GM12891 (cell line): Measurements from ENCODE around the gene NAALADL2.

Experiments used
- DNase-seq: peaks from one replicate; pipeline ENCODE4 v3.0.0; 2011; ENCODE audit warnings: low spot score; ENCODE audit not compliant: insufficient read length
- FAIRE-seq: peaks from 2 replicates; lab custom pipeline; 2011; peaks lifted over from hg19 to GRCh38; lab: Jason Lieb, UNC
- PAX5 ChIP-seq: IDR thresholded peaks from 2 replicates; pipeline ENCODE4 v1.6.1; 2011; ENCODE audit warnings: low read length, moderate library complexity, mild to moderate bottlenecking; ENCODE audit not compliant: insufficient read depth, severe bottlenecking
- POLR2A ChIP-seq: IDR thresholded peaks from 2 replicates; pipeline ENCODE4 v1.6.1; 2011; ENCODE audit warnings: low read depth, low read length, control low read depth
- POLR2AphosphoS5 ChIP-seq: IDR thresholded peaks from 2 replicates; pipeline ENCODE4 v1.6.1; 2011; ENCODE audit warnings: low read depth, low read length, control low read depth
- POU2F2 ChIP-seq: IDR thresholded peaks from 2 replicates; pipeline ENCODE4 v1.6.1; 2011; ENCODE audit warnings: low read depth, mild to moderate bottlenecking, control low read depth, low read length, moderate library complexity
- SPI1 ChIP-seq: IDR thresholded peaks from 2 replicates; pipeline ENCODE4 v1.6.1; 2011; ENCODE audit warnings: low read depth, low read length, control low read depth
- TAF1 ChIP-seq: IDR thresholded peaks from 2 replicates; pipeline ENCODE4 v1.6.1; 2011; ENCODE audit warnings: low read depth, low read length, control low read depth

Gene NAALADL2

GRCh38 chr3:174854987-174855386 is 4.1 kb upstream of the NAALADL2 start:
- DNase-seq (no peak), FAIRE-seq (no peak)
- no peak for TF ChIP-seq PAX5
- TF ChIP-seq SPI1, result no peak
- no peak for TF ChIP-seq TAF1
- TF ChIP-seq POU2F2, result no peak
- no peak for TF ChIP-seq POLR2A
- TF ChIP-seq POLR2AphosphoS5, result no peak

- TF ChIP-seq POU2F2 (no peak), POLR2AphosphoS5 (no peak), PAX5 (no peak), POLR2A (no peak), SPI1 (no peak), TAF1 (no peak)
- FAIRE-seq (no peak), DNase-seq (no peak)
Observed at GRCh38 chr3:174857301-174857700, 1.8 kb upstream of the NAALADL2 start.

- DNase-seq (no peak), FAIRE-seq (no peak)
- TF ChIP-seq SPI1 (no peak), PAX5 (no peak), POLR2AphosphoS5 (no peak), POU2F2 (no peak), POLR2A (no peak), TAF1 (no peak)
Observed at GRCh38 chr3:174858353-174858752, 781 bp upstream of the NAALADL2 start.

GRCh38 chr3:174859756-174860155 is 622 bp downstream of the NAALADL2 start:
- DNase-seq (no peak), FAIRE-seq (no peak)

GRCh38 chr3:174862101-174862500 is 3.0 kb downstream of the NAALADL2 start:
- FAIRE-seq (no peak), DNase-seq (no peak)
- no peak for TF ChIP-seq SPI1
- TF ChIP-seq POU2F2, result no peak
- TF ChIP-seq POLR2A, result no peak
- no peak for TF ChIP-seq POLR2AphosphoS5
- no peak for TF ChIP-seq PAX5
- no peak for TF ChIP-seq TAF1

More at GRCh38 chr3:174859756-174860155, 622 bp downstream of the NAALADL2 start:
- no peak for TF ChIP-seq TAF1
- TF ChIP-seq PAX5, result no peak
- no peak for TF ChIP-seq POLR2A
- no peak for TF ChIP-seq POLR2AphosphoS5
- no peak for TF ChIP-seq SPI1
- no peak for TF ChIP-seq POU2F2

GRCh38 chr3:174862666-174863065 is 3.5 kb downstream of the NAALADL2 start:
- DNase-seq, result no peak

GRCh38 chr3:174863488-174863887 is 4.4 kb downstream of the NAALADL2 start:
- DNase-seq (no peak), FAIRE-seq (no peak)
- TF ChIP-seq SPI1, result no peak
- no peak for TF ChIP-seq TAF1
- no peak for TF ChIP-seq POU2F2
- TF ChIP-seq POLR2A, result no peak
- no peak for TF ChIP-seq PAX5
- TF ChIP-seq POLR2AphosphoS5, result no peak

More at GRCh38 chr3:174862666-174863065, 3.5 kb downstream of the NAALADL2 start:
- TF ChIP-seq PAX5 (no peak), SPI1 (no peak), POLR2A (no peak), POU2F2 (no peak), POLR2AphosphoS5 (no peak), TAF1 (no peak)
- no peak for FAIRE-seq

GRCh38 chr3:174869448-174869847 is 10.3 kb downstream of the NAALADL2 start:
- TF ChIP-seq POLR2AphosphoS5 (no peak), POLR2A (no peak), TAF1 (no peak), SPI1 (no peak), PAX5 (no peak), POU2F2 (no peak)
- FAIRE-seq (no peak), DNase-seq (no peak)

GRCh38 chr3:174873832-174874657 is 14.9 kb downstream of the NAALADL2 start:
- DNase-seq, result no peak
- TF ChIP-seq TAF1 (no peak), POU2F2 (no peak), POLR2AphosphoS5 (no peak), PAX5 (no peak), SPI1 (no peak), POLR2A (no peak)
- FAIRE-seq, result no peak

GRCh38 chr3:174882789-174883188 is 23.7 kb downstream of the NAALADL2 start:
- FAIRE-seq (no peak), DNase-seq (no peak)
- TF ChIP-seq TAF1 (no peak), SPI1 (no peak), POLR2A (no peak), PAX5 (no peak), POLR2AphosphoS5 (no peak), POU2F2 (no peak)
